ENCODE results near the gene MAGI2. TPM values are rescaled to one million over a fixed set of nuclear protein-coding genes. Genes with fewer than 3 reads are reported as not detected.

The MAGI2 gene
- total RNA-seq, 2 experiments from 2014 or later: 0.03 to 0.17 TPM

GRCh38 chr7:79132844-79133451, 320.5 kb downstream of the MAGI2 start:
- H4K20me1 ChIP-seq (ENCODE audit: insufficient read depth, low read length): no peaks in the 10 kb centered on the region
- no peaks in the 10 kb centered on the region for H3K4me1 ChIP-seq (ENCODE audit: insufficient read depth, low read length, poor library complexity, severe bottlenecking)
- DNase-seq (ENCODE audit: low spot score): no peak
- intact Hi-C loops (cut with micrococcal nuclease; ENCODE audit: unreplicated experiment): no loop called here
- no peaks in the 10 kb centered on the region for H3K36me3 ChIP-seq (ENCODE audit: insufficient read depth, low read length)
- no peak overlapping the region for H2AFZ ChIP-seq (ENCODE audit: low read length)
- H3K4me3 ChIP-seq (ENCODE audit: low read depth, low read length, poor library complexity, severe bottlenecking): no peak overlapping the region
- ChIA-PET CTCF (ENCODE audit: unreplicated experiment) (no interaction called here), POLR2A (no interaction called here)
- no peak for TF ChIP-seq CTCF (conservative IDR thresholded peaks at IDR 0.05; ENCODE audit: low read length)
- no peak for TF ChIP-seq EZH2phosphoT487 (IDR thresholded peaks at IDR 0.05; ENCODE audit: borderline replicate concordance, low read depth, low read length)
- no peak overlapping the region for H3K4me2 ChIP-seq (ENCODE audit: low read length)
- BruUV-seq (replicated peaks): no TSS peak
- H3K9me3 ChIP-seq (ENCODE audit: low read length): no peaks in the 10 kb centered on the region
- H3K27ac ChIP-seq (ENCODE audit: low read depth, low read length, poor library complexity, severe bottlenecking): no peak overlapping the region
- no peaks in the 10 kb centered on the region for H3K9me2 ChIP-seq (ENCODE audit: insufficient read depth, low read length)
- H3K79me2 ChIP-seq (ENCODE audit: insufficient read depth, low read depth, low read length): no peaks in the 10 kb centered on the region

GRCh38 chr7:79130715-79131114, 322.8 kb downstream of the MAGI2 start:
- intact Hi-C loops (cut with micrococcal nuclease; ENCODE audit: unreplicated experiment): no loop called here
- no peaks in the 10 kb centered on the region for H3K79me2 ChIP-seq (ENCODE audit: insufficient read depth, low read depth, low read length)
- no peaks in the 10 kb centered on the region for H3K4me1 ChIP-seq (ENCODE audit: insufficient read depth, low read length, poor library complexity, severe bottlenecking)
- no peaks in the 10 kb centered on the region for H3K9me2 ChIP-seq (ENCODE audit: insufficient read depth, low read length)
- H3K36me3 ChIP-seq (ENCODE audit: insufficient read depth, low read length): no peaks in the 10 kb centered on the region
- CTCF ChIA-PET (ENCODE audit: unreplicated experiment): no interaction called here
- no peak for DNase-seq (ENCODE audit: low spot score)
- H3K27ac ChIP-seq (ENCODE audit: low read depth, low read length, poor library complexity, severe bottlenecking): no peak overlapping the region
- POLR2A ChIA-PET: no interaction called here
- H3K4me3 ChIP-seq (ENCODE audit: low read depth, low read length, poor library complexity, severe bottlenecking): no peak overlapping the region
- H2AFZ ChIP-seq (ENCODE audit: low read length): no peak overlapping the region
- no peaks in the 10 kb centered on the region for H3K9me3 ChIP-seq (ENCODE audit: low read length)
- no peak for TF ChIP-seq EZH2phosphoT487 (IDR thresholded peaks at IDR 0.05; ENCODE audit: borderline replicate concordance, low read depth, low read length)
- no peak for TF ChIP-seq CTCF (conservative IDR thresholded peaks at IDR 0.05; ENCODE audit: low read length)
- no peaks in the 10 kb centered on the region for H4K20me1 ChIP-seq (ENCODE audit: insufficient read depth, low read length)
- no peak overlapping the region for H3K4me2 ChIP-seq (ENCODE audit: low read length)
- no TSS peak for BruUV-seq (replicated peaks)

GRCh38 chr7:79124331-79124730, 329.1 kb downstream of the MAGI2 start:
- POLR2A ChIA-PET: no interaction called here
- Histone ChIP-seq H3K9me3 (ENCODE audit: low read length) (no peaks in the 10 kb centered on the region), H4K20me1 (ENCODE audit: insufficient read depth, low read length) (no peaks in the 10 kb centered on the region), H3K79me2 (ENCODE audit: insufficient read depth, low read depth, low read length) (no peaks in the 10 kb centered on the region), H3K4me3 (ENCODE audit: low read depth, low read length, poor library complexity, severe bottlenecking) (no peak overlapping the region), H3K4me2 (ENCODE audit: low read length) (no peak overlapping the region), H2AFZ (ENCODE audit: low read length) (no peak overlapping the region), H3K9me2 (ENCODE audit: insufficient read depth, low read length) (no peaks in the 10 kb centered on the region), H3K36me3 (ENCODE audit: insufficient read depth, low read length) (no peaks in the 10 kb centered on the region), H3K4me1 (ENCODE audit: insufficient read depth, low read length, poor library complexity, severe bottlenecking) (no peaks in the 10 kb centered on the region), H3K27ac (ENCODE audit: low read depth, low read length, poor library complexity, severe bottlenecking) (no peak overlapping the region)
- intact Hi-C loops (cut with micrococcal nuclease; ENCODE audit: unreplicated experiment): no loop called here
- no peak for DNase-seq (ENCODE audit: low spot score)
- TF ChIP-seq CTCF (conservative IDR thresholded peaks at IDR 0.05; ENCODE audit: low read length) (no peak), EZH2phosphoT487 (IDR thresholded peaks at IDR 0.05; ENCODE audit: borderline replicate concordance, low read depth, low read length) (no peak)
- CTCF ChIA-PET (ENCODE audit: unreplicated experiment): no interaction called here
- no TSS peak for BruUV-seq (replicated peaks)
